Activated T-cell treated with anti-CD3 and anti-CD28 coated beads, Interleukin-2, amount 50 U/mL, for 72 hours (primary cell): Measurements from ENCODE around the gene TAS1R3. TPM values are rescaled to one million over a fixed set of nuclear protein-coding genes. Genes with fewer than 3 reads are reported as not detected.

Experiments used
- ATAC-seq, 2 donors: fragments of 150-1000 bp; cut with Tn5 transposase; replicated peaks in 1 of 2; 2 replicates each; pipeline ENCODE4 v1.10.0; 2021; ENCODE audit warnings: moderate library complexity in 2 of 2, mild to moderate bottlenecking in 1 of 2
- DNase-seq, 2 donors: peaks; one replicate each; pipeline ENCODE4 v3.0.0; 2021 to 2022; ENCODE audit warnings: mixed read lengths in 1 of 2
- H3K27ac Mint-ChIP-seq: one replicate; pipeline ENCODE4 v1.8.0; 2022; ENCODE audit warnings: mild to moderate bottlenecking, moderate library complexity, mixed read lengths
- H3K27me3 Mint-ChIP-seq: one replicate; pipeline ENCODE4 v1.8.0; 2022; ENCODE audit warnings: low read depth, mixed read lengths
- H3K36me3 Mint-ChIP-seq, 2 donors: one replicate each; pipeline ENCODE4 v1.8.0; 2022; ENCODE audit warnings: mixed read lengths in 2 of 2, mild to moderate bottlenecking in 1 of 2; ENCODE audit not compliant: insufficient read depth in 2 of 2
- H3K4me1 Mint-ChIP-seq: one replicate; pipeline ENCODE4 v1.8.0; 2022; ENCODE audit warnings: low read depth, mixed read lengths
- H3K4me3 Mint-ChIP-seq, 2 donors: one replicate each; pipeline ENCODE4 v1.8.0; 2022; ENCODE audit warnings: mild to moderate bottlenecking in 2 of 2, mixed read lengths in 2 of 2, moderate library complexity in 2 of 2
- H3K9me3 Mint-ChIP-seq, 2 donors: one replicate each; pipeline ENCODE4 v1.8.0; 2022; ENCODE audit warnings: mixed read lengths in 2 of 2
- total RNA-seq, 2 donors: library from RNA; stranded (reverse); gene quantifications; one replicate each; pipeline ENCODE4 v1.2.3, GENCODE V29; 2022

The TAS1R3 gene
- total RNA-seq, 2 donors from 2014 or later, result 0.91 to 0.95 TPM

DNA sequence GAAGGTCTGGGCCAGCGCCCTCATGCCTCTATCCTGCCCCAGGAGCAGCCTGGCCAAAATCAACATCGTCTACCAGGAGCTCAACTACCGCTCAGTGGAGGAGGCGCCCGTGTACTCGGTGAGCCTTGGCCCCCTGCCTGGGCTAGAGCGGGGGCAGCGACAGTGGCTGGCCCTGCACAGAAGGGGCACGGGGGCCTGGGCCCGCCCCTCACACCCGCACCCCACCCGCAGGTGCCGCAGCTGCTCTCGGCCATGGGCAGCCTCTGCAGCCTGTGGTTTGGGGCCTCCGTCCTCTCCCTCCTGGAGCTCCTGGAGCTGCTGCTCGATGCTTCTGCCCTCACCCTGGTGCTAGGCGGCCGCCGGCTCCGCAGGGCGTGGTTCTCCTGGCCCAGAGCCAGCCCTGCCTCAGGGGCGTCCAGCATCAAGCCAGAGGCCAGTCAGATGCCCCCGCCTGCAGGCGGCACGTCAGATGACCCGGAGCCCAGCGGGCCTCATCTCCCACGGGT lies 40.0 kb upstream of the TAS1R3 start:
- no peaks in the 10 kb centered on the region for H3K9me3 Mint-ChIP-seq
- ATAC-seq, result no peak
- H3K4me1 Mint-ChIP-seq, result peaks cover 4% of the 10 kb centered on the region
- no peak for DNase-seq
- H3K27me3 Mint-ChIP-seq, result no peaks in the 10 kb centered on the region
- H3K36me3 Mint-ChIP-seq, result peaks cover 0 to 1% of the 10 kb centered on the region in 2 donors
- H3K4me3 Mint-ChIP-seq, result no peak overlapping the region
- H3K27ac Mint-ChIP-seq, result no peak overlapping the region

DNA sequence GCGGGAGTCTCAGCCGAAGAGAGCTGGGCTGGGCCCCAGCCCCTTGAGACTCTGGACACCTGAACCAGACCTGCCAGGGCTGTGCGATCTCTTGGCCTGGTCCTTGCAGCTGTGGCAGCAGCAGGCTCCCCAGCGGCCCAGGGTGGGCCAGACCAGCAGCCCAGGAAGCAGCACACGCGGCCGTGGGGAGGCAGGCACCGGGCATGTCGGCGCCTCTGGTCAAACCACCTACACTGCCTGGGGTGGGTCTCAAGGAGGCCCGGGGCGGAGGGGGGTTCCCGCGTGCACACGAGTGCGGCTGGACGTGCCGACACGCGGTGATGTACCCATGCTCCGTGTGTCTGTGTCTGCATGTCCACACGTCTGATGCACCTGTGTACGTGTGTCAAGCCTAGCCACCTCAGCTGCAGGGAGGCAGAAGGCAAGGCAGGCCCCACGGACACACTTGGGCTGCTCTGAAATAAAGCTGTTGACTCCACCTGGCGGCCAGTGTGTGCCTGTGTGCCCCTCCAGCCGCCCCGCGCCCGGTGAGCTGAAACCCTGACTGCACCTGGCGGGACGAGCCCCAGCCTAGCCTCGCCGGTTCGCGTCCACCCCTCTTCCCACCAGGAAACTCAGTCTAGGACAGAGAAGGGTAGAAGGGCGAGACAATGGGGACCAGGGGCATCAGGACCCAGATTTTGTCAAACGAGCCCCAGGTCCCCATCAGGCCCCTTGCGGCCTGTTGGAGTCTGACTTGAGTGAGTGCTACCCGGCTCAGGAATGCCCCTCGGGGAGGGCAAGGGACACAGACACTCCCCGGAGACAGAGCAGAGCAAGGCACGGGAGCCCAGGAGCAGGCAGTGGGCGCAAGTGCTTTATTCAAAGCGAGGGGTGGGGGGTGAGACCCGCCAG lies 39.3 kb upstream of the TAS1R3 start:
- Mint-ChIP-seq H3K27me3 (no peaks in the 10 kb centered on the region), H3K4me3 (no peak overlapping the region), H3K36me3 (peaks cover 0 to 1% of the 10 kb centered on the region in 2 donors), H3K27ac (no peak overlapping the region), H3K4me1 (peaks cover 4% of the 10 kb centered on the region), H3K9me3 (no peaks in the 10 kb centered on the region)
- ATAC-seq, result peak; percentile 72 to 76
- DNase-seq, result peak; percentile 70 to 71

- Mint-ChIP-seq H3K27me3 (no peaks in the 10 kb centered on the region), H3K4me1 (peaks cover 4% of the 10 kb centered on the region), H3K27ac (no peak overlapping the region), H3K9me3 (no peaks in the 10 kb centered on the region), H3K4me3 (no peak overlapping the region), H3K36me3 (peaks cover 0 to 1% of the 10 kb centered on the region in 2 donors)
- no peak for DNase-seq
- no peak for ATAC-seq
These were observed 38.7 kb upstream of the TAS1R3 start for GRCh38 chr1:1292442-1292779.

- Mint-ChIP-seq H3K9me3 (no peaks in the 10 kb centered on the region), H3K4me3 (no peak overlapping the region), H3K27me3 (no peaks in the 10 kb centered on the region), H3K4me1 (peaks cover 4% of the 10 kb centered on the region), H3K27ac (no peak overlapping the region), H3K36me3 (peaks cover 0 to 1% of the 10 kb centered on the region in 2 donors)
- no peak for ATAC-seq
- DNase-seq, result no peak
These were observed 38.2 kb upstream of the TAS1R3 start for GRCh38 chr1:1292851-1293250.

- DNase-seq (no peak), ATAC-seq (peak in 1 of 2 donors; percentile 44)
- Mint-ChIP-seq H3K27ac (no peak overlapping the region), H3K27me3 (no peaks in the 10 kb centered on the region), H3K4me1 (peaks cover 4% of the 10 kb centered on the region), H3K4me3 (no peak overlapping the region), H3K9me3 (no peaks in the 10 kb centered on the region), H3K36me3 (peaks cover 0 to 1% of the 10 kb centered on the region in 2 donors)
These were observed 37.5 kb upstream of the TAS1R3 start for GRCh38 chr1:1293263-1294249.

- peaks cover 0 to 1% of the 10 kb centered on the region in 2 donors for H3K36me3 Mint-ChIP-seq
- no peak for DNase-seq
- no peak overlapping the region for H3K27ac Mint-ChIP-seq
- peaks cover 4% of the 10 kb centered on the region for H3K4me1 Mint-ChIP-seq
- ATAC-seq, result no peak
- H3K4me3 Mint-ChIP-seq, result no peak overlapping the region
- H3K9me3 Mint-ChIP-seq, result no peaks in the 10 kb centered on the region
- H3K27me3 Mint-ChIP-seq, result no peaks in the 10 kb centered on the region
These were observed 36.7 kb upstream of the TAS1R3 start for GRCh38 chr1:1294250-1294890.

- Mint-ChIP-seq H3K4me1 (peaks cover 4% of the 10 kb centered on the region), H3K9me3 (no peaks in the 10 kb centered on the region), H3K36me3 (peaks cover 0 to 1% of the 10 kb centered on the region in 2 donors), H3K4me3 (no peak overlapping the region), H3K27ac (no peak overlapping the region), H3K27me3 (no peaks in the 10 kb centered on the region)
- no peak for ATAC-seq
- no peak for DNase-seq
These were observed 35.7 kb upstream of the TAS1R3 start for GRCh38 chr1:1295154-1295923.

DNA sequence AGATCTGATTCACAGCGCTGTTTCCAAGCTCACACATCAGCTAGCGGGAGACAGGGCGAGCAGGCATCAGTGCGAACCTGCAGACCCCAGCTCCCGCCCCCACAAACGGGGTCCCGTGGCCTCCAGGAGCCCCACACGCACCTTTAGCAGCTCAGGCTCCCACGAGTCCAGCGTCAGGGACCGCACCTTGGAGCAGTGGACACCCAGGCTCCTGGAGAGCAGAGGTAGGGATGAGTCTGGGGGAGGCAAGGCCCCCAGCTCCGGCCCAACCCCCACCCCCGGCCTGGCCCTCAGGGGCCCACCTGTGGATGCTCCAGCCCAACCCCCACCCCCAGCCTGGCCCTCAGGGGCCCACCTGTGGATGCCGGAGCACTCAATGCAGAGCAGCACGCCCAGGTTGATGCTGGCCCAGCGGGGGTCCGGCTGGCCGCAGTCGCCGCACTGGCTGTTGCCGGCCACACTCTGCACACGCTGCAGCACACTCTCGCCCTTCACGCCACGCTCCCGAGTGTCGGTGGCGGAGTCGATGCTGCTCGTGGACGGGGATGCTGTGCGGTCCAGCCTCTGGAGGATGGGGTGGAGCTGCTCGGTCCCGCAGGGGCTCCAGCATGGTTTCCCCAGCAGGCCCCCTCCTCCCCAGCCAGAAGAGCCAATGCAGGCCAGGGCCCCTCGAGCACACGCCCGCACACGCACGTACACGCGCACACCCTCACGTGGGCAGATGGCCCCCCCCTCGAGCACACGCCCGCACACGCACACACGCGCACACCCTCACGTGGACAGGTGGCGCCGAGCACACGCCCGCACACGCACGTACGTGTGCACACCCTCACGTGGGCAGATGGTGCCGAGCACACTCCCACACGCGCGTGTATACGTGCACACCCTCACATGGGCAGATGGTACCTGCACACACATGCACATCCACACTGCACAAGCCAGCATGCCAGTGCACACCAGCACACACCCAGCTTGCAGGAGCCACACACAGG lies 34.7 kb upstream of the TAS1R3 start:
- H3K27ac Mint-ChIP-seq, result no peak overlapping the region
- no peaks in the 10 kb centered on the region for H3K27me3 Mint-ChIP-seq
- no peaks in the 10 kb centered on the region for H3K9me3 Mint-ChIP-seq
- H3K4me1 Mint-ChIP-seq, result peaks cover 4% of the 10 kb centered on the region
- no peak for DNase-seq
- H3K4me3 Mint-ChIP-seq, result no peak overlapping the region
- peaks cover 0 to 1% of the 10 kb centered on the region in 2 donors for H3K36me3 Mint-ChIP-seq
- ATAC-seq, result no peak

DNA sequence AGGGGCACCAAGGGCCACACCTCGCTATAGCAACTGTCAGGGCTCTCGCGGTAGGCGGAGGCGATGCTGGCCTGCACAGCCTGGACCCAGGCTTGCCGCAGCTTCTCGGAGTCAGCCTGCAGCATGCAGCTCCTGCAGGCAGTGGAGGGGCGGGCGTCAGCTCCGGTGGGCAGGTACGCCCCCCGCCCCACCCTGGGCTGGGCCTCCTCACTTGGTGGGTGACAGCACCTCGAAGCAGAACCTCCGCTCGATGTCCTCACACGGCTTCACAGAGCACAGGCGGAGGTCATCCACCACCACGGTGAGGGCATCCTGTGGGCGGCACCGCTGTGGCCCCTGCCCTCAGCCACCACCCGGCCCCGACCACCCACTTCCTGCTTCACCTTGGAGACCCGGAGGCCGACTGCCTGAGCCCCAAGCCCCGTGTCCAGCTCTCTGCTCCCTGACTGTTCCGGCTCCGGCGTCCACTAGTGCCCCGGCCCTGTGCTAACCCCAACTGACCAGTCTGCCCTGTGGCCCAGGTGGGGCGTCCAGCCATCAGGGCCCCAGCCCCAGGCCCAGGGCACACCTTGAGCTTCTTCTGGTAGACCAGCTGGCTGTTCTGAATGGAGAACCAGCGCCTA lies 33.2 kb upstream of the TAS1R3 start:
- Mint-ChIP-seq H3K9me3 (no peaks in the 10 kb centered on the region), H3K4me3 (no peak overlapping the region), H3K27ac (no peak overlapping the region), H3K36me3 (peaks cover 0 to 1% of the 10 kb centered on the region in 2 donors), H3K4me1 (no peaks in the 10 kb centered on the region), H3K27me3 (no peaks in the 10 kb centered on the region)
- DNase-seq (no peak), ATAC-seq (no peak)

DNA sequence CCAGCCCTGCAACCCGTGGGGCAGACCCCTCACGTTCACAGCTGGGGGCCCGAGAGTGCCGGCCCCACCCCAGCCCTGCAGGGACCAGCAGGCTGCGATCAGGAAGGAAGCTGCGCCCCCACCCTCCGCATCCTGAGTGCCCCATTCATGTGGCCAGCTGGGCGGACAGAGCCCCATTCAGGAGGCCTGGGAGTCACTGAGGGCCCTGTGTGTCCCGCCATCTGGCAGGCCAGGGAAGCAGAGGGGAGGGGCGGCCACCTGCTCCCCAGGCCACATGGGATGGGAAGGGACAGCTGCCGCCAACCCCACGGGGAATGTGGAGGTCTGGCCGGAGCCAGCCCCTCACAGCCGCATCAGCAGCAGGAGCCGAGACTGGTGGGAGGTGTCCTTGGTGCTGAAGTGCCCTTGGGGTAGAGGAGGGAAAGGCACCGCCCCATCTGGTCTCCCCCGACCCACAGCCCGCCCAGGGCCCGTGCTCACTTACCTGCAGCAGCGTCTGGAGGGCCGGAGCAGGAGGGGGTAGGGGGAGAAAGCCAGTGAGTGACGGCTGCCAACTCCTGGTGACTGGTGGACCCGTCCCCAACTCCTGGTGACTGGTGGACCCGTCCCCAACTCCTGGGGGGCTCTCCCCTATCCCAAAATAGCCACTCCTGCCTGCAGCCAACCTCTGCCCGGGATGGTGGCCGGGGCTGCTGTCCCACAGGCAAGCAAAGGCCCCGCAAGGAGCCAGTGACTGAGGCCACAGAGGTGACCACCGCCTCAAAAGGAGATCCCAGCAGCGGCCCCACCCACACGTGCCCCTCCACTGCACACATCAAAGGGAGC lies 32.0 kb upstream of the TAS1R3 start:
- Mint-ChIP-seq H3K4me1 (no peaks in the 10 kb centered on the region), H3K4me3 (no peak overlapping the region), H3K27me3 (no peaks in the 10 kb centered on the region), H3K27ac (no peak overlapping the region), H3K9me3 (no peaks in the 10 kb centered on the region), H3K36me3 (no peaks in the 10 kb centered on the region)
- ATAC-seq (no peak), DNase-seq (no peak)
